HG02973 (cell line): ENCODE measurements around the gene RNF223.
"Not testable (repeated sequence)": the region's sequence is repeated elsewhere in the genome, so short reads cannot be mapped to it uniquely, and the experiment has no call there.

Source experiments
- ATAC-seq: cut with Tn5 transposase; IDR thresholded peaks from one replicate; pipeline ENCODE4 v1.9.1; 2021; ENCODE audit warnings: moderate library complexity; ENCODE audit not compliant: unreplicated experiment

Gene RNF223

DNA sequence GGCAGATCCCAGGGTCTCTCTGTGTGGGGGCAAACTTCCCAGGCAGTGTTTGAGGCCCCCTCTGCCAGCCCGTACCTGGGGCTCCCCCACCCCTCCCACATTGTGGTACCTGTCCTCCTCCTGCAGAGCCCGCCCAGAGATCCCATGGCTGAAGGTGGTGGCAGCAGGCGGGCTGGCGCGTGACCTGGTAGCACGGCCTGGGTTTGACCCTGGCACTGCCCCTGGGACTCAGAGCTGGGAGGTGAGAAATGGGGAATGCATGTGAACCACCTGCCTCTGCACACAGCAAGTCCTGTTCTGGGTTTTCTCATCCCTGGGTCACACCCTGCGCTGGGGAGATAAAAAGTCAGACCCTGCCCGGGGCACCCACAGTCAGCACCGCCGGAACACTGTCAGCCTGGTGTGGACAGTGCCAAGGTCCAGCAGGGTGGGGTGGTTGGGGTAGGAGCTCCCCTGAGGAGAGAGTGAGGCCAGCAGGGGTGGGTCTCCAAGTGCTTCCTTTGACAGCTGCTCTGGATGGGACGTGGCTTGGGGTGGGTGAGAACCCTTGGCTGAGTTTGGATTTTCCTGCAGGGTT lies 42.4 kb downstream of the RNF223 start:
- no peak for ATAC-seq

DNA sequence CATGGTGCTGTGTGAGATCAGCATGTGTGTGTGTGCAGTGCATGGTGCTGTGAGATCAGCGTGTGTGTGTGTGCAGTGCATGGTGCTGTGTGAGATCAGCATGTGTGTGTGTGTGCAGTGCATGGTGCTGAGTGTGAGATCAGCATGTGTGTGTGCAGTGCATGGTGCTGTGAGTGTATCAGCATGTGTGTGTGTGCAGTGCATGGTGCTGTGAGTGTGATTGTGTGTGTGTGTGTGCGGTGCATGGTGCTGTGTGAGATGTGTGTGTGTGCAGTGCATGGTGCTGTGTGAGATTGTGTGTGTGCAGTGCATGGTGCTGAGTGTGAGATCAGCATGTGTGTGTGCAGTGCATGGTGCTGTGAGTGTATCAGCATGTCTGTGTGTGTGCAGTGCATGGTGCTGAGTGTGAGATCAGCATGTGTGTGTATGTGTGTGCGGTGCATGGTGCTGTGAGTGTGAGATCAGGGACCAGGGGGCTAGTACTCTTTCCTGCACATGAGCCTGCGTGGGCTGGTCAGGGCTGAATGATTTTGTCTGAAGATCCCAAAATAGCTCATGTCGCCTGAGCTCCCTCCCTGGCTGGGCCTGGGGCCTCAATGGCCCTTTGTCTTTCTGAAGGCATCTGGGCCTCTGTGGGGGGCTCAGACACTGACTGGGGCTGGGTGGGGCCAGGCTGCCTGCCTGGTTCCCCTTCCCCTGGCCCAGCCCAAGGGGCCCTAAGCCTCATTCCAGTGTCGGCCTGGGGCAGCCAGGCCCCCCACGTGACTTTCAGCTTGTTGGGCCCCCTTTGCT lies 43.0 kb downstream of the RNF223 start:
- not testable (repeated sequence) for ATAC-seq

DNA sequence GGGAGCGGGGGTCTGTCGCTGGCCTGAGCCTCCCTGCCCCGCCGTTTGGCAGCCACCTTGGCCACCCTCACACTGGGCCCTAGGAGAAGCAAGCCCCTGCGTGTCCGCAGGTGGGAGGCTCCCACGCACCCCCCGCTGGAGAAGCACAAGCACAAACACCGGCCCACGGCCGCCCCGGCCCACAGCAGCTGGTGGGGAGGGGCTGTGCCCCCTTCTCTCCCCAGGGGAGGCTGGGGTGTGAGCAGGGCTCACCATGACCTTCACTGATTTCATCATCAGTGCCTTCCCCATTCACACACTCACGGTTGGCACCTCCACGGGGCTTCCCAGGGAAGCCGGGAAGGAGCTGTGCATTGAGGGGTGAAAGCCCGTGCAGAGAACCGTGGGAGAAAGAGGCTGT lies 46.3 kb downstream of the RNF223 start:
- ATAC-seq, result no peak

DNA sequence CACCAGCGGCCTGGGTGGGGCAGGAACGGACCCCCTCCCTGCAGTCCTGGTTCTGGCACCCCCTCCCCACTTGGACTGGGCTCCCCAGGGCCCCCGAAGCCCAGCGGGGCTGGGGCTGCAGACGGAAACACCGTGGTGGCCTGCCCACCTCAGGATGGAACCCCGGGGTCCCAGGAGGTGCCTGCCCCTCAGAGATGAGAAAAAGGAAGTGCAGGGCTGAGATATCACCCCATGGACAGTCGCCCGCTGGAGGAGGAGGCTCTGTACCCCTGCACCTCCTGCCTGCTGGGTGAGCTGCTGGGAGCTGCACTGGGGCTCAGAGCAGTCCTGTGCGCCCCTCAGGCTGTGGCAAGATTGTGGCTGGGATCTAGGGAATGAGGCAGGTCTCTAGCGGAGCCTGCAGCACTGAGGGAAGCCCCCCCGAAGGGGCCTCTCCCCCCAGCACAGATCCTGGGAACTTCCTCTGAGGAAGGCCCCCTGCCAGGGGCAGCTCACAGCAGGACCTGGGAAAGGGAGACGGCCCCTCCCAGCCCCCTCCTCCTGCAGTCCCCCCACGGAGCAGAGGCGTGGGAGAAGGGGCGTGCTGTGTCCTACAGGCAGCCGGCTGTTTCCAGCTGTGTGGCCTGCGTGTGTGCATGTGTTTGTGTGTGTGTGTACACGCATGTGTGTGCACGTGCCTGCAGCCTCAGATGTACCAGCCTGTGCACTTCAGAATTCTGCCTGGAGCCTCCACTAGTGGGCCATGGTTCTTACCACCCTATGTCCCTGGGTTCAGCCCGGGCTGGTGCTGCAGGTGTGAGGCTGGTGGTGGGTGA lies 47.3 kb downstream of the RNF223 start:
- ATAC-seq, result no peak

DNA sequence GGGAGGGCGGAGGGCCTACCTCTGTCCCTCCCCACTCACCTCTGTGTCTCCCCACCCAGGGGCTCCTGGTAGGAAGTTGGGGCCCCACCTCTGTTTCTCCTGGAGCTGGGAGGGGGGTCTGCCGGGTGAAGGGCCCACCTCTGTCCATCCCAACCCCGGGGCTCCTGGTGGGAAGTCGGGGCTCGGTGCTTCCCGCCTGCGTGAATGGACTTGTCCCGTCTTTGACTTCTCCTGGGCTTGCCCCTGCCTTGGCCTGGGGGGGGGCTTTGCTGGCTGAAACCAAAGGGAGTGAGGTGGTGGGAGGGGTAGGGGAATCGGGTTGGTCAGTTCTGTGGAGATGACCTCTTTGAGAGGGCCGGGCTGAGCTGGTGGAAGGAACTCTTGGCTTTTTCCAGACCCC lies 48.4 kb downstream of the RNF223 start:
- ATAC-seq, result no peak

DNA sequence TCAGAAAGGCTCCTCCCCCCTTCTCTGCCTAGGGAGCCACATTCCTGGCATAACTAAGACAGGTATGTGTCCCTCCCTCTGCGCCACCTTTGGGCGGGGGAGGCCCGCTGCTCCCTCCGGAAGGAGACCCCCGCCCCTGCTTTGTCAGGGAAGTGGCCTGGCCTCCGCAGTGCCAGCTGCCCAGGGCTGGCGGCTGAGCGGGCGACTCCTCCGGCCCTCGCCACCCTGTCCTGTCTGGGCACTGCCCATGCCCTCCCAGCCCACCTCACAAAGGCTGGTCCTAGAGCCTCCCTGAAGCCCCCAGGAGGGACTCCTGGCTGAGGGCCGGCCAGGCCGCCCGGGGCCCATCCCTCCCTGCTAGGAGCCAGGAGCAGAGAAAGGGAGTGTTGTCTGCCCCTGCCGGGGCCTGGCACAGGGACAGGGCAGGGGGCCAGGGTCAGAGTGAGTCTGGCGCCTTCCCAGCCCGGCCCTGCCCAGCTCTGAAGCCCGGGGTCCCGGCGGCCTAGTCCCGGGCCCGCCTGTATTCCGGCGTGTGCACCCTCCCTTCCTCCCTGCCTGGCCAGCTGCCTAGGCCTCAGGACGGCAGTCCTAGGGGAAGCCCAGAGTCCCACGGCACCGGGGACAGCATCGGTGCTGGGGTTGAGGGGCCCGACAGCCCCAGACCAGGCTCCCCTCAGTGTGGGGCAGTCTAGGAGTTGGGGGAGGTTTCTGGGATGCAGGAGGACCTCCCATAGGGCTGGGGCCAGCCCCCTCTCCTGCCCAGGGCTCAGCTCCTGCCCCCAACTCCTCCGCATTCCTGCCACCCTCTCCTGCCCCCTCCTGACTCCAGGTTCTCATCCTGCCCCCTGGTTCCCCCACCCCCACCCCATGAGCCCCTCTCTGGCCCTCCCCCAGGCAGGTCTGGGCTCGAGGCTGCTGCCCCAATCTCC lies 49.1 kb downstream of the RNF223 start:
- ATAC-seq, result no peak

DNA sequence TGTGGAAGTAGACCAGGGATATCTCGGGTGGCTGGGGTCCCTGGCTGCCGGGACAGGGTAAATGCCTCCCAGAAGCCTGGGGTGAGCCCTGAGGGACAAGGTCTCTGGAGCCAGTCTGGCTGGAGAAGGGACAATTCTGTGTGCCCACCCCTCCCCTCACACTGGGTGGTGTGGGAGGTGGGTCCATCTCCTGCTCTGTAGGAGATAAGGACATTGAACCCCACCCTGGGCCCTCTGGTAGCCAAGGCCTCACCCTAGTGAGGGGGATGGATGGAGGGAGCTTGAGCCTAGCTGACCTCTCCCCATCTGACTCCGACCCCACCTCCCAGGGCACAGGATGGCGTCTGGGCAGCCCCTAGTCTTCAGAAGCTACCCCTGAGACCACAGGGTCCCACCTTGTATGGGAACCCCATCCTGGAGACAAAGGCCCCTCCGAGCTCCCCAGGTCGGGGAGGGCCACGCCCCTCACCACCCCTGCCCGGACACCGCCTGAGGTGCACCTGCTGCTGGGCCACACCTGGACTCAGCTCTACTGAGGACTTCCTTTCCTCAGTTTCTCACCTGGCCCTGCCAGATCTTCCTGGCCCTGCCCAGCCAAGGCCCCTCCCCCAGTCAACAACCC lies 49.8 kb downstream of the RNF223 start:
- ATAC-seq, result no peak

DNA sequence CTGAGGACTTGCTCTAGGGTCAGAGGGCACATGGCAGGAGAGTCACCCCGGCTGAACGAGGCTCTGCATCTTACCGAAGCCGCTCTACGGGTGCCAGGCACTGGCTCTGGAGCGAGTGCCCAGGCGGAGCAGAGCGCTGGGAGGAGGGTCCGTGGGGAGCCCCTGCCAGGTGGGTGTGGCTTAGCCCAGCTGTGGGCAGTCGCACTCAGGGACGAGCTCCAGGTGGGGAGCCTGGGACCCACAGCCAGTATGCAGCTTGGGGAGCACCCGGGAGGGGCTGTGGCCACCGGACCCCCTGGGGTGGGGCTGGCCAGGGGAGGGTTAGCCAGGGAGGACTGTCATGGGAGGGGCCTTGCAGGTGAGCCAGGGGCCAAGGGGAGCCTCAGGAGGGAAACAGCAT lies 50.4 kb downstream of the RNF223 start:
- no peak for ATAC-seq

DNA sequence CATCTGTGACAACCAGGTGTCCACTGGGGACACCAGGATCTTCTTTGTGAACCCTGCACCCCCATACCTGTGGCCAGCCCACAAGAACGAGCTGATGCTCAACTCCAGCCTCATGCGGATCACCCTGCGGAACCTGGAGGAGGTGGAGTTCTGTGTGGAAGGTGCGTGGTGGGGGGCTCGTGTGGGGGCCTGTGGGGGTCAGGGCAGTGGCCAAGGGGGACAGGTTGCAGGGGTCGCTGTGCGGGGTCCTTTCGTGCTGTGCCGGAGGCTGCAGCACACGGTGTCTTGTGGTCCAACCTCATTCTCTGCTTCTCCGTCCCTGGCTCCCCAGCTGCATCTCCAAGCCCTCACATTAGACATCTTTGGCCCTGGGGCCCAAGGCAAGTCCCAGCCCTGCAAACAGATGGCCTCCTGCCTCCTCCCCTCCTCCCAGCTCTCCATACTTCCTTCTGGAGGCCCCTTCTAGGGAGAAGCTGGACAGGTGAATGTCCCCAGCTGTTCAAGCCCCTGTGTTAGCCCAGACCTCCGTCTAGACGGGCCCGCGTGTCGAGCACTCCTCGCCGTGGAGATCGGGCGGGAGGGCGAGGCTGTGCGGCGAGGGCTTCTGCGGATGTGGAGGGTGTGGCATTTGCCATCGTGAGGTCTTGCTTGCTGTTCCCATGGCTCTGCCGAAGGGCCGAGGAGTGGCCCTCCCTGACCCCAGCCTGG lies 51.6 kb downstream of the RNF223 start:
- no peak for ATAC-seq

DNA sequence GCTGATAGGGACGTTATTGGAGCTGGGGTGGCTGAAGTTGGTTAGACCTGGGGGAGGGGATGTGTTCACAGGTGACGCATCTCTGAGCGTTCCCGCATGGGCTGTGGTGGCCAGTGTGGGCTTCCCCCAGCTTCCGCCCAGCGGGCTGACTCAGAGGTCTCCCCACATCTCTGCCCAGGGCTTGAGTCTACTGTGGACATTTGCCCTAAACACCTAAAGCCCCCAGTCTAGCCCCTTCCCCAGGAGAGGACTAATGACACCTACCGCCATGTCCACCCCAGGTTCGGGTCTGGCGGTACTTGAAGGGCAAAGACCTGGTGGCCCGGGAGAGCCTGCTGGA lies 52.2 kb downstream of the RNF223 start:
- ATAC-seq, result no peak

DNA sequence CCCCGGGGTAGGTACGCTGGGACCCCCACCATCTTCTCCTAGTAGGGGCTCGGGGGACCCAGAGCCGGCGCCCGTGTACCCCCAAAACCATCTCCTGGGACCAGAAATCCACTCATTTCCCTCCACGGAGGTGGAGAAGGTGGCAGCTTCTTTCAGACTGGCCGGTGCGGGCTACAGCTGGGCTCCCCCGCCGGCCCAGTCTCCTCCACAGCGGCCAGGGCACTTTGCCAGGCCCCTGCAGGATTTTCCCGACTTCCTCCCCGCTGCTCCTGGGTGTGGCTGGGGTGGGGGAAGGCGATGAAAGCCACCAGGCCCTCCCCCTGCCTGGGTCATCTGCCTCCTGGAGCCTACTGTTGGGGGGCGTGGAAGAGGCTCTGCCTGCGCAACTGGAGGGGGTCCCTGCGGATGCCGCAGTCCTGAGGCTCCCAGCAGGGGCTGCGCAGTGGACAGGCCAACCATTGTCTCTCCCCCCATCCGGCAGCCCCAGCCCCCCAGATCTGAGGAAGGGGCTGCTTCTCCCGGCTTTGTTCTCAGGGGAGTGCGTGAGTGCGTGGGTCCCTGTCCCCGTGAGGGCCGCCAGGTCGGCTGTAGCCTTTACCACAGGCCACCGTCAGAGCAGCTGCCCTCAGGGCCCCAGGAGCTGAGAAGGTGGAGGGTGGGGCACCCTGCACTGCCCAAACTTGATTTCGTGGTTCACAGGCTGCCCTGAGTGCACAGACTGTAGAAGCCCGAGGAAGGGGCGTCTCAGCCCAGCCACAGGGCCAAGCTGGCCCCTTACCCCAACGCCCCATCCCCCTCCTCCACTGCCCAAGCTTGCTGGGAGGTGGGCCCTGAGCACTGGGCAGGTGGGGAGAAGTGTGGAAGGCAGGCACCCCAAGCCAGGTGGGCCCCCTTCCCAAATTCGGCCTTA lies 52.8 kb downstream of the RNF223 start:
- ATAC-seq, result no peak
